ENCODE measurements around the gene AMPH.
A peak's percentile ranks its signal among the peaks of the same experiment; 100 is the strongest.

GRCh38 chr7:38374507-38374906, 256.7 kb downstream of the AMPH start:
- TF ChIP-seq POLR2A (IDR thresholded peaks at IDR 0.05): no peak
- TF ChIP-seq, protein P1, sequence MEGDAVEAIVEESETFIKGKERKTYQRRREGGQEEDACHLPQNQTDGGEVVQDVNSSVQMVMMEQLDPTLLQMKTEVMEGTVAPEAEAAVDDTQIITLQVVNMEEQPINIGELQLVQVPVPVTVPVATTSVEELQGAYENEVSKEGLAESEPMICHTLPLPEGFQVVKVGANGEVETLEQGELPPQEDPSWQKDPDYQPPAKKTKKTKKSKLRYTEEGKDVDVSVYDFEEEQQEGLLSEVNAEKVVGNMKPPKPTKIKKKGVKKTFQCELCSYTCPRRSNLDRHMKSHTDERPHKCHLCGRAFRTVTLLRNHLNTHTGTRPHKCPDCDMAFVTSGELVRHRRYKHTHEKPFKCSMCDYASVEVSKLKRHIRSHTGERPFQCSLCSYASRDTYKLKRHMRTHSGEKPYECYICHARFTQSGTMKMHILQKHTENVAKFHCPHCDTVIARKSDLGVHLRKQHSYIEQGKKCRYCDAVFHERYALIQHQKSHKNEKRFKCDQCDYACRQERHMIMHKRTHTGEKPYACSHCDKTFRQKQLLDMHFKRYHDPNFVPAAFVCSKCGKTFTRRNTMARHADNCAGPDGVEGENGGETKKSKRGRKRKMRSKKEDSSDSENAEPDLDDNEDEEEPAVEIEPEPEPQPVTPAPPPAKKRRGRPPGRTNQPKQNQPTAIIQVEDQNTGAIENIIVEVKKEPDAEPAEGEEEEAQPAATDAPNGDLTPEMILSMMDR (IDR thresholded peaks at IDR 0.05): peak; percentile 41 to 60 (median 50)
